Esophagus mucosa (tissue), 1 donor: Measurements from ENCODE around the gene PDE2A. TPM values are rescaled to one million over a fixed set of nuclear protein-coding genes. Genes with fewer than 3 reads are reported as not detected.

ENCODE experiments used
- ATAC-seq: fragments of 200-7000 bp; cut with Tn5 transposase; one replicate; pipeline ENCODE4 v1.9.1; 2020
- total RNA-seq: library from RNA; stranded (reverse); gene quantifications from one replicate; pipeline ENCODE4 v1.2.4, GENCODE V29; 2023
- donor health status: DM: yes; HTN: yes; CAD: no.

Gene PDE2A
- total RNA-seq, 1 donor from 2014 or later, result 6.0 TPM

DNA sequence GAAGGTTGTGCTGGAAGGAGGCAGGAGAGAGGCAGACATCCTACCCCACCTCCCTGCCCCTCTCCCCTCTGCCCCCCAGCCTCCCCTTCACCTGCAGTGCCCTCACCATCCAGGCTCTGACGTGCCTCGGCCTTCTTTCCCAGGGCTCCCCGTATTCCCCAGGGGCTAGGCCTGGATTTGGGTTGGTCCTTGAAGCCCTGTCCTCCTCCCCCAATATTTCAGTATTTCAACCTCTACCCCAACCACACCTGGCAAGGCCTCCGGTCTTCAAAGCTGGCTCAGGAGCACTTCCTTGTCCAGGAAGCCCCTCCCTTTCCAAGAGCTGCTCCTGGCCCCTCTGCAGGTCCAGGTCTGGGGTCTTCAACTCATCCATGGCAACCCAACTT lies 8.6 kb upstream of the PDE2A start:
- ATAC-seq, result no peak

DNA sequence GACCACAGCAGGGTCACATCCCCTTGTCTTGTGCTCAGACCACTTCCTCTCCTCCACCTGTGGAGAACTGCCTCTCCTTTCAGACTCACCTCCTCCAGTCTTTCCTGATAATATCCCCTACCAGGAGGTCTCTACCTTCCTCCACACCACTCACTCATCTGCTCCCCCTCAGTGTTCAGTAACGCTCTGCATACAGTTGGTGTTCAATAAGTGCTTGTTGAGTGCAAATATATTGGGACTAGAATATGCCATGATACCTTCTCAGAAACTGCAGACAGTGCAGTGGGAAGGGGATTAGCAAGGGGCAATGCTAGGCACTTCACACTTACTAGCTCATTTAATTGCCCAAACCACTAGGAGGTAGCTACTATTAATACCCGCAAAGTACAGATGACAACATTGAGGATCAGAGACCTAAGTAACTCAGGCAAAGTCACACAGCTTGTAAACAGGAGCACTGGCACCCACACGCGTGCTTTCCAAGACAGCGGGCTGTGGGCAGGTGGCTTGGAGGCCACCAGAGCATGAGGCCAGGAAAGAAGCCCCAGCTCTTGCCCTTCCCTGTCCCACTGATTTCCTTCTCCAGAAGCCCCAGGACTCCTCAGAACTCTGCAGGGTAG lies 8.1 kb upstream of the PDE2A start:
- no peak for ATAC-seq

DNA sequence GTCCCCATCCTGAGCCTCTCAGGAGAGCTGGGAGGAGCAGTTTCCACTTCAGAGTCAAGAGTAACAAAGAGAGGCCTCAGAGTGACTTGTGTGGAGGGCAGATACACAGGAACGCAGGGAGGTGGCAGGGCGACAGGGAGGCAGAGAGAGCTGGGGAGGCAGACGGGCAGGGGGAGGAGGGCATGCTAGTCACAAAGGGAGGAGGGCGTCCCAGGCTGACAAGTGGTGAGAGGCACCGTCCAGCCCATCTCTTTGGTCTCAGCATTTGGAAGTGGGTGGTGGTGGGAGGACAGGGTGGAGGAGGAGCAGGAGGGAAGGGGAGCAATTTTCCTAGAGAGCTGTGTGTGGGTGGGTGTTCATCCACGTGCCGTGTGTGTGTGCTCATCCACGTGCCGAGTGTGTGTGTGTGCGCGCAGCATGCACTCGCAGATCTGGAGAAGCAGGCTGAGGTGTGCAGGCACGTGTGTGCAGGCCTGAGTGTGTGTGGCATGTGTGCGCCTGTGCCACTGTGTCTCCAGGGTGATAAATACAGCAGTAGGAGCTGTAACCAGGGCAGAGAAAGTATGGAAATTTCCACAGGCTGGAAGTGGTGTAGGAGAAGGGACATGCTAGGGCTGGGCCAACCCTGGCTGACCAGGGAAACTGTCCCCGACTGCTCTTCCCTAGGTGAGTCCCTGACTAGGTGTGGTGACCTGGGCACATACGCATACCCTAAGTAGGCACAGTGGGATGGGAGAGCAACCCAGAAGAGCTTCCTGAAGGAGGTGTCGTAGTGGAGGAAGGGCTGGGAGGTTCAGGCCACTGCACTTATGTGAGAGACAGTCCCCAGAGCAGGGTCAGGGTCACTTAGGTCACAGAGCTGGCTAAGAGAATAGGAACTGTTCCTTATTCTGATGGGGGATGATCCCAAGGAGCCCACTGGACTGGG lies 7.3 kb upstream of the PDE2A start:
- peak; percentile 17 for ATAC-seq

DNA sequence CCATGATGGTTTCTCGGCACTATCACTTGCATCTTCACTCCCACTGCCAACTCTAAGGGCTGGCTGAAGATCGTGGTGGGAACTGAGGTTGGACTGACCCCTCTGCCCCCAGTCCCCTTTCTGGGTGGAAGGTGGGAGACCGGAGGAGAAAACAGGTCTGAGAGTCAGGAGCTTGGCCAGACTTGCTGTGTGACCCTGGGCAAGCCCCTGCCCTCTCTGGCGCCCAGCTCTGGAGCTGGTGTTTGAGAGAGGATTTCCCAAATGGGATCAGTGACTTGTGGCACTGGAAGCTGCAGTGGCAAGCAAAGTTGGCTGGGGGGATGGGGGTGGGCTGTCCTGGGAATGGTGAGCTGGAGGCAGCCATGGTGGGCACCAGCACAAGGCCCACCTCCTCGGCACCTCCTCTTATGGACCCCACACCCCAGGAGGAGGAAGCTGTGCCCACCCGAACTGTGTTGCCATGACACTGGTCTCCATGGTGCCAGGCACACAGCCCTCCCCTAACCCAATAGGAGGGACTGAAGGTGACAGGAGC lies 6.5 kb upstream of the PDE2A start:
- no peak for ATAC-seq

DNA sequence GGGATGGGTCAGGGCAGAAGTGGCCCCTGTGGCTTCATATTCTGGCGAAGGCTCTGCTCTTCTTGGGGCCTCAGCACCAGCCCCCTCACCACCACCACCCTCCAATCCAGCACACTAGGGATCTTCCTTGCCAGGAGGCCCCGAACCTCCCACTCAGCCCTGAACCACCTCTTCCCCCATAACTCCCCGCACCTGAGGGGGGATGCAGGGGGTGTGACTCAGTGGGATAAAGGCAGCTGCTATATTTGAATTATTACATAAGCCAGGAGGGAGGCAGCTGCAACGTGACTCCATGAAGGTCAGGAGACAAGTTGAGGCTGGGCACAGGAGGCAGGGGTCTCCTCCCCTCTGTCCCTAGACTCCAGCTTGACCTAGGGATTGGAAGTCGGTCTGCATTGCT lies 5.6 kb upstream of the PDE2A start:
- no peak for ATAC-seq

DNA sequence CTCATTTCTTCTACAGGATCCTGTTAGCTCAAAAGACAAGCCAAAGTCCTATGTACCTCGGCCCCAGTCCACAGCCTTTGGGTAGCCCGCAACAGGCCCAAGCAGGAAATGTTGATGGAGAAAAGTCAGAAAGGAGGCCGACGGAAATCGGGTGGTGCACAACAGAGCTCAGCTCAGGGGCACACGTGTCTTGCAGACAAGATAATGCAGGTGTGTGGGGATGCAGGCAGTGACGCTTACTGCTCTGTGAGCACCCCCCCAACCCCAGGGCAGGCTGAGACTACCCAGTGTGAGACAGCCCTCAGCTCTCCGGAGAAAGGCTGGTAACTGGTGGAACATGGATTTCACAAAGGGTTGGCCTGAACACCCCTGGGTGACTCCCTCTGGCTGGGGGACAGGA lies 4.3 kb upstream of the PDE2A start:
- no peak for ATAC-seq

DNA sequence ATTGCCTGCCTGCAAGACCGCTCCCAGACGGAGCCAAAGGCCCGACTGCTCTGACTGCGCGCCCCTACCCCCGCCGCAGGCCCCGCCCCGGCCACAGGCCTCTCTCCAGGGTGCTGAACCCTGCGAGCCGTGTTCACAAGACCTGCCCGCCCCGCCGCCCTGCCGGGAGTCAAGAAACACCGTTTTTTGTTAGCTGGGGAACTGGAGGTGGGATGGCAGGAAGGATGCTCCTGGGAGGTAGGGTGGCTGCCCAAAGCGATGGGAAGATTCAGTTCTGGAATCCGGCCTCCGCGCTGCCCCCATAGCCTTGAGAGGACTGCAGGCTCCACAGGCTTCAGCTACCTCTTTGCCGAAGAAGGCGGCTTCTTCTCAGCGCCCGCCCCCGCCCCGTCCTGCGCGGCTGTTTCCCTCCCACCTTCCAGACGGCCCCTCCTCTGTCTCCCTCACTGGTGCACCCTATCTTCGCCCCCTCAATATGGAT lies 2.7 kb upstream of the PDE2A start:
- peak; percentile 52 for ATAC-seq

DNA sequence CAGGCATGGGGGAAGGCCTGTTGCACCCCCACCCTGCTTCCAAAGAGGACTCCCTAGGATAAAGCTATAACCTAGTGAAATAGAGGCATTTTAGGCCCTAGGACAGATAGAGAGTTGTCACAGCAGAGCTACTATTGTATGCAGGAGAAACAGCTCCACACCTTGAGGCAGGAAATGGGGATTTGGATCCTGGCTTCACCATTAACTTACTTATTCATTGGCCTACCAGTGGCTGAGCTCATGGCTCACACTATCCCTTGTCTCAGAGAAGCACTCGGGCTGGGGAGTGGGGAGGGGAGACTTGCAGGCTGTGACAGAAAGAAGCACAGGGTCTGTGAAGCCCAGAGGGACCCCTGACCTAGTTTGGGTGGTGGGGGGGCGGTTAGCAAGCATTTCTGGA lies 999 bp upstream of the PDE2A start:
- ATAC-seq, result no peak

DNA sequence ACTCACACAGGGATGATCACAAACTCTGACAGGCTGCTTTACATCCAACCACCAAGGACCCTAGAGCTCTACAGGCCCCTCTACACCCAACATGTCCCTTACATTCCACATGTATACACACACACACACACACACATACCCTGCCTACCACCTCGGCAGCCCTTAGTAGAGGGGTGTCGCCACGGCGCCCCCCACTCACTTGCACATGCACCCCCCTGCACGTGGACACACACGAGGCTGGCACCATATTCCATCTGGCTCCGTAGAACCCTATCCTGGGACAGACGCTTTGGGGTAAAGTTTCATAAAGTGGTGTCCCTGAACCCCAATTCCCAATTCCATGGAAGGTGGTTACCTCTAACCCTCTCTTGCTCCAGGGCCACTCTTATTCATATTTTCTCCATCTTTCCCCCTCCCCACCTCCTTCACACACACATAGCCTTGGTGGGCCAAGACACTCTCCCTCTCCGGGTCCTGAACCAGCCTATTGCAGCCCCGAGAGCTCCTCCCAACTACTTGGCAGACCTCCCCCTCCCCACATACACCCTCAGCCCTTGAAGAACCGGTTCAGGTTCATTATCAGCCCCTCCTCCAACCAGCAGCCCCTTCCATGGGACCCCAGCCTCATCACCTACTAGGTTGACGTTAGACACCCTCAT lies 809 bp downstream of the PDE2A start:
- no peak for ATAC-seq

DNA sequence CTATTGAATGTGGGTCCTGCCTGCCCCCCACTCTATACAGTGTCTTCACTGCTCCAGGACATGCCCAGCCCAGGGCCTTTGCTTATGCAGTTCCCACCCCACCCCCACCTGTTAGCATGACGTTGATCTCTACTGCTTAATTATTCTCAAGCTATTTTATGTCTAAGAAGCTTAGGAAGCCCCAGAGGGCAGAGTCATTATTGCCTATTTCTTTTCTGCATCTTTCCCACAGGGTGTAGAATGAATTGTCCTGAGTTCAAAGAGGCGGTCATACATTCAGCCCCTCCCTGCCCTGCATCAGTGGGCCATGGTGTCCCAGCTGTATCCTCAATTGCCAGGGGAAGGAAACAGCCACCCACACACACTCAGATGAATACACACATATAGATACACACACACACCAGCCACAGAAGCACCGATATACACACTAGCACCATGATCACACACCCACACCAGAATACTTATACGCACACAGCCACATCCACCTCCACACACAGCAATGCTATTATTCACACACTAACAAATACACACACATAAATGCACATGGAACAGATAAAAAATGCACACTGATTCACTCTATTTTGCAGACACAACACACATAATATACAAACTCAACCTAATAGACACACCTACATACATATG lies 1.5 kb downstream of the PDE2A start:
- ATAC-seq, result no peak

DNA sequence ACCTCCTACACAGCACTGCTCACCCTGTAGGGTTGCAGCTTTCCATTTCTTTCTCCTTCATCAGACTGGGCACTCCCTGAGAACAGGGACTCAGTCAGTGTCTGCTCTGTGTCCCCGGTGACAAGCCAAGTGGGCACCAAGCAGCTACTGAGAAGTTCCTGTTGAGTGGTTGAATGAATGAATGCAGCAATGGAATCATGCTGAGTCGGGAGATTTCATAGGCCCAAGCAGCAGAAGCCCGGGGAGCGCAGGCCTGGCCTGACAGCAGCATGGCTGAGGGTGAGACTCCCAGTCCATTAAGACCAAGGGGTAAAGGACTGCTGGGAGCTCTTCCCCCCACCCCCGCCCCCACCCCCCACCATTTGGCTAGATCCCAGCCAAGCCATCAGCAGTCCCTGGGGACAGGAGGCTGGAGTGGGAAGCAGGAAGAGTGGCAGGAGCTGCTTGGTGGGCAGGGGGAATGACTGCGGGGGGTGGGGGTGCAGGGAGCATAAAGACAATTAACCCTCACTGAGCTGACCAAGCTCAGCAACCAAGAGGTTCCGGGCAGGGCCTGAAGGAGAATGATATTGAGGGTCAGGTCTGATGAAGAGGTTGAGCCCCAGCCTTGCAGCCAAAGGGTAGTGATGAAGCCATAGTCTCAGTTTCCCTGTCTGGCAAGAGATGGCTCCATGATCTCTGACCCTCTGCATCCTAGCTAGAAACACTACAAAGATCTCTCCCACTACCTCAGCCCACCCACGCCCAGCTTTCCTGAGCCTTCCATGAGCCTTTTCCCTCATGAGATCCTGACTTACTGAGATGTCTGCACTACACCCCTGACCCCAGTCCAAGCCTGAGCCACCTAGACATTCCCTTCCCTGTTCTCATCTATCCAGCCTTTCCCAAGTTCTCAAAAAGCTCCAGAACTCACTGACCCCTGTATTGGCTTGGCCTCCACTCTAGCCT lies 2.8 kb downstream of the PDE2A start:
- no peak for ATAC-seq

DNA sequence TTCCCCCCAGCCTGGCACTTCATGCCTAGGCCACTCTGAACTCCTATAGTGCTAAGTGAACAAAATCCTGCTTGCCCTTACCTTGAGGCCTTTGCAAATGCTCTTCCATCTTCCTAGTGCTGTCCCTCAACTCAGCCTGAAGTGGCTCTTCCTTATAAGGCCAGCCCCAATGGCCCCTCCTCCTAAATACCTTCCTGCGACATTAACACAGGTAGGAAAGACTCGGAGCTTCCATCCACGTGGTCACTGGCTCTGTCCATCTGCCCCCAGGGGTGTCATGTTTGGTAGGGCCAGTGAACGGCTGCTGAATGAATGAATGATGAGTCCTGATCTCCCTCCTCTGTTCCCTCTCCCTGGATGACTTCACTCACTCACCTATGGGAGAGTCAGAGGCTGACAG lies 4.2 kb downstream of the PDE2A start:
- ATAC-seq, result no peak

DNA sequence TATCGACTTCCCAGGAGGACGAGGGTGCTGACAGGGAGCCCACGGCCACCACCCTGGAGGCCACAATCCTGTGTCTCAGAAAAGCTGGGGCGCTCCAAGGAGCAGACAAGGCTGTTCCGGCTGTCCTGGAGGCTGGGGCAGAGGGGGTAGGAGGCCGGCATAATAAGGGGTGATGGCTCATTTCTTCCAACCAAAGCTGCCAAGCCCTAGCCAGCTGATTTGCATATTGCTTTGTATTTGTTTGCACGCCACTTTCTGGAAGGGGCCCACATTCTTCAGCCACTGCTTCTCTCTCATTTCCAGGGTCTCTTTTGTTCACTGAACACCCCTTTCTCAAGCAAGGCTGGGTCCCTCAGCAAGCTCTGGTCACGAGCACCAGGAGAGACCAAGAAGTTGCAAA lies 4.7 kb downstream of the PDE2A start:
- no peak for ATAC-seq

DNA sequence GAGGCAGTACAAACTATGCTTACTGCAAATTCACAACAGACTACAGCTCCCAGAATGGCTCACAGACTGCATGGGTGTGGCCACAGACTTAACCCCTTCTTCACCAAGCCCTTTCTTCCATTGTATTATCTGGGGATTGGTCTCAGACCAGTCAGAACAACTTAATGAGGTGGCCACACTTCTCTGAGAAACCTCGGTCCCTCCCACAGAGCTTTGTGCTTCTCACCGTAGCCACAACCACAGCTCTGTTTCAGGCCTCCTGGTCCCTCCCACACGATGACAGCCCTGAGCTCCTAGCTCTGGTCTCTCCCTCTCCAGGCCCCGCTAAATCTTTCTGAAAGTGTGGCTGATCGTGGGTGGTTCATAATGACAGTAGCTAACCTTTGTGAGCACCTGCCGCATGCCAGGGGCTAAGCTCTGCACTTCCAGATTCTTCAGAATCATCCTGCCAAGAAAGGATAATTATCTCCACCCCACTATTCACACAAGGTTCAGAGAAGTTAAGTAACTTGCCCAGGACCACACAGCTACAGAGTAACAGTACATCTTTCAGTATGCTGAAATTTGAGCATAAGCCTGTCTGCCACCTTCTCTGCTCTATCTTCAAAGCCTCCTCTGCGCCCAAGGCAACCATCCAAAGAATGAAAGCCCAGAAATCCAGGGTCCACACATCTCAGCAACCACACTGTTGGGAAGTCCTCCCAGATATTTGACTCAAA lies 5.4 kb downstream of the PDE2A start:
- ATAC-seq, result no peak

DNA sequence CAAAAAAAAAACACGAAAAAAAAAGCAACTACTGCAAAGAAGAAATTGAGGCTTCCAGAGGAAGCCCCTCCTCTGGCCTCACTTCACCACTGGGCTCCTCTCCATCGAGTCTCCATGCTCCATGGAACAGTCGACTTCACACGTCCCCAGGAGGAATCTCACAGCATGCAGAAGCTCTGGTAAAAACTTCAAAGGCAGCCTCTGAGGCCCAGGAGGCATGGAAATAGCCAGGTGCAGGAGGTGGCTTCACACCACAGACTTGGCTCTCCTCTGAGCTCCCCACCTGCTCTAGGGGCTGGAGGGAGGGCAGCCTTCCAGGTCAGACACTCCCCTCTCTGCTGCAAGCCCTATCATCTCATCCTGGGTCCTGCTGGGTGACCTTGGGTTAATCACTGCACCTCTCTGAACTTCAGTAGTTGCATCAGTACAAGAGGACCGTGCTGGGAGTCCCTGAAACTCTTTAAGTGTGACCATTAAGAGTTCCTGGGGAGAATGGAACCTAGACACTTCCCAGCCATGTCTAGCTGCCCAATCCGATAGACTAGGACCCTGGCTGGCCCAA lies 8.2 kb downstream of the PDE2A start:
- no peak for ATAC-seq

DNA sequence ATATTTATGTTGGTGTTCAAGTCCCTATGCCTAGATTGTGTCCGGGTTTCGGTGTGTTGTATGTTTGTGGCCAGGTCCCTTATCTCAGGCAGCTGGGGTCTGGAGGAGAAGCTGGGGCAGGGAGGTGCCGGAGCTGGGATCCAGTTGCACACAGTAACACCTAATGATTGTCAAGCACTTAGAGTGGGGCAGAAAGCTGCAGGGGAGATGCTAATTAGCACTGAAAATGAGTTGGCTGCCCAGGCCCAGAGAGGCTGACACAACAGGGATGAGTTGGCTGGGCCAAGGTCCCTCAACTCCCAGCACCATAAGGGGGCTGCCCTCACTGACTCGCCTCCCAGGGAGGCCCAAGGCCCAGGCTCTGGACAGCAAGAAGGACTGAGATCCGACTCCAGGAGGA lies 12.2 kb downstream of the PDE2A start:
- ATAC-seq, result no peak

DNA sequence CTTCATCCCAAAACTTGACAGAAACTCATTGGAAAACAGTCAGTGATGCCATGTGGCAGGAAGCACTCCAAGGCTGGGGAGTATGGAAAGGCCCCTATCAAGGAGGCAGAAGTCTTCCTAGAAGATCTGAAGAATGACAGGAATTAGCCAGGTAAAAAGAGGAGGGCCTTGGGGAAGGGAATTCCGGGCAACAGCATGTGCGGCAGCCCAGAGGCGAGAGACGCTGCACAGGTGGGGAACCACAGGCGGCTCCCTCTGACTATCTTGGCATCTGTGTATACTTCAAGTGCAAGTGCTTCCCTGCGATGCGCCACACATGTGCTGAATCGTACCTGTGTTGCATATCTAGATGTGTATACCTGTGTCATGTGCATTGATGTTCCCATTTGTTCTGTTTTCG lies 12.7 kb downstream of the PDE2A start:
- no peak for ATAC-seq

DNA sequence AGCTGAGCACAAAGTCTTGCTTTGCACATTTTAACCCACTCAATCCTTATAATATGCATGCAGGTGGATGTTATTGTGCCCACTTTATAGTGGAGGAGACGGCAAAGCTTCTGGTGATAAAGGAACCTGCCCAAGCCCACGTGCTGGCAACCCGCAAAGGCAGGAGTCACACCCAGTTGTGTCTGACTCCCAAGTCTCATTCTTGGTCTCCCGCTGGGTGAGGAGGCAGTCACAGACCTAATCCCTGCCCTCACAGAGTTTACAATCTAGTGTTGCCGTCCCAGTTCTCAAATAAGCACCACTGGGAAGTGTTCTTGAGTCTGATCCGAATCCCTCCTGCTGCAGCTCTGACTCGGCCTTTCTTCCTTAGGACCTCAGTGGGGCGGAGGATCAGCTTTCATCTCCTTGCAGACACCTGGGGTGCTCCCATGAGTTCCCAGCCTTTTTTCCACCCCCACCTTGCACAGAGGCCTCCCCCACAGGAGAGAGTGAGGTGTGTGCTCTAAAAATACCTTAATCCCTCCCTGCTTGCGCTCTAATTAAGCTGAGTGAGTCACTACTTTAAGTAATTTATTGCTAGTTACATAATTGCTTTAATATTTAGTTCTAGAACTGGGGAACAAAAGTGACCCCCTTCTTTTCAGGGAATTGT lies 15.1 kb downstream of the PDE2A start:
- ATAC-seq, result no peak

DNA sequence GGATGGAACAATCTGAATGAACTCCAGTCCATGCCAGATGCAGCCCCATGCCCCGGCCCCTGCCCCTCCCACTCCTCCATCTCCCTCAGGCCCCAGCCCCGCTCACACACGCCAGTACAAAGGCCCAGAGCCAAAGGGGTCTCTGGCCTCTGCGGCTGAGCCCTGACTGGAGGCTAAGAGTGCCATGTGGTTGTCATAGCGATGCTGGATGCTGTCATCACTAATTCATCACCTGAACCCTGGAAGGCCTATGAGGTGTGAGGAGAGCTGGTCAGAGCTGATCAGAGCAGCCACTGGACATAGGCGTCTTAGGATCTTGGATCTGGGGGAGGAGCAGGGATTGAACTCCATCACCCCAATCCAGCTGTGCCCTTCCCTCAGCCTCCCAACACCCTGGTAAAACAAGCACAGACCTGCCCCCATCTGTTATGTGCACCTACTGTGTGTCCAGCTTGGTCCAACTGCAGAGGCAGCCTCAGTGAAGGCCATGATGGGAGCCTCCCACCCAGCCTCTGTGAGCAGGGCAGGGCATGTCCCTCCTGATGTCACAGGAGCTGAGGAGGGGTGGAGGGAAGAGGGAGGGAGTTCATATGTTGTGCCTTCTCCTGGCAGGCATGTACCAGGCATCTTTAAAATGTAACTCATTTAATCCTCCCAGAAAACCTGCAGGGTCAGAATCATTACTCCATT lies 16.7 kb downstream of the PDE2A start:
- ATAC-seq, result no peak
